GM18870 (cell line): ENCODE measurements around the gene PEX19.
A peak's percentile ranks its signal among the peaks of the same experiment; 100 is the strongest.

Source experiments
- ATAC-seq: cut with Tn5 transposase; IDR thresholded peaks from one replicate; pipeline ENCODE4 v1.9.1; 2021; ENCODE audit warnings: moderate library complexity; ENCODE audit not compliant: unreplicated experiment

PEX19 gene

GRCh38 chr1:160282807-160283206 lies 2.1 kb downstream of the PEX19 start:
- ATAC-seq = no peak

DNA sequence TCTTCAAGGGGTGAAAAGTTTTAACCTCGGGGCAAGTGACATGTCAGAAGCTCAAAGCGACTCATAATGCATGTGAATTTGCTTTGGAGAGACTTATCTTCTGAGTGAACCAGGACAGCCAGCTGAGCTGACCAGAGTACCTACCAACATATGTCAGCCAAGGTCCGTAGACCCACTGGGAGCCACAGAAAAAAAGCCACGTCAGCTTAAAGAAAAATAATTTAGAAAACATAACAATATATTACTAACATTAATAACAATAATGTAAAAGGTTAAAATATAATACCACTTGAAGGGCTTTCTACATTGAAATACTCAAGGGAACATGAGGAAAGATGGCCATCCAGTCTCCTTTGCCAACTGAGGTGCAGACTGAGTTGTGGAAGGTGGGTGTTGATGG lies 6.9 kb downstream of the PEX19 start:
- no peak for ATAC-seq

DNA sequence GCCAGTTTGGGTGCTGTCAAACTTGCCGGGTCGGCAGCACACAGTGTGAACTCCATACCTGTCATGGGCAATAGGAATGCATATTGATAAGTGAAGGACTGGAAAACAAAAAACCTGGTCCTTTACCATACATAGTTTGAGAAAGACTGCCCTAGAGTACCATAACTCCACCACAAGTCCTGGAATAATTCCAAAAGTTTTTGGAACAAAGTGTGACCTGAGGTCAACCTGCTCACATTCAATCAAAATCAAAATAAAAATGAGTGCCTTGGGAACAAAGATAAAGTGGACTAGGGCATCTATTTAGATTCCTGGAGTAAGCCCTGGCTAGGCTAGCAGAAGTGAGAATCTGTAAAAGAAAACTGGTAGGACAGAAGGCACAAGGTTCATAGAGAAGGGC lies 7.6 kb downstream of the PEX19 start:
- no peak for ATAC-seq

DNA sequence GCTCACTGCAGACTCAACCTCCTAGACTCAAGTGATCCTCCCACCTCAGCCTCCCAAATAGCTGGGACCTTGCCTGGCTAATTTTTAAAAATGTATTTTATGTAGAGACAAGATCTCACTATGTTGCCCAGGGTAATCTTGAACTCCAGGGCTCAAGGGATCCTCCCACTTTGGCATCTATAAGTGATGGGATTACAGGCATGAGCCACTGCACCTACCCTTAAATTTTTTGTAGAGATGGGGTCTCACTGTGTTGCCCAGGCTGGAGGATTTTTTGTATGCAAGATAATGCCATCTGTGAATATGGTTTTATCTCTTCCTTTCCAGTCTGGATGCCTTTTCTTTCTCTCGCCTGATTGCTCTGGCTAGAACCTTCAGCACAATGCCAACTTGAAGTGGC lies 13.9 kb downstream of the PEX19 start:
- ATAC-seq = no peak

- ATAC-seq = no peak
Measured at GRCh38 chr1:160267284-160267991, 17.5 kb downstream of the PEX19 start.

DNA sequence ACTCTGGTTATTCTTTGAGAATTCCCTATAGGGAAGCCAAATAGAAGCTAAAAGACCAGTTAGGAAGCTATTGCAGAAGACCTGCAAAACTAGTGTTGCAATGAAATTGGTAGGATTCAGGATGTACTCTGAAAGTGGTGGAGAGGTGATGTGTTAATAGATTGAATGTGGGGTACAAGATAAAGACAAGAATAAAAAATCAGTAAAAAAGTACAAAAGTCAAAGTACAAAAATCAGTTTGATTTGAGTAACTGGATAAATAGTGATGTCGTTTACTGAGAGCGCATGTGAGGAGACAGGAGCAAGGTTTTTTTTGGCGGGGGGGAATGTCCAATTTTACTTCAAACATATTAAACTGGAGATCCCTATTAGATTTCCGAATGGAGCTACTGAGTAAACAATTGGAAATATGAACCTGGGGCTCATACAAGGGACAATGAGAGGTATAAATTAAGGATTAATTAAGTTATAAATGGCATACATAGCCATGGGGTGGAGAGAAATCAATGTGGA lies 20.1 kb downstream of the PEX19 start:
- no peak for ATAC-seq

- peak; percentile 66 for ATAC-seq
Measured at GRCh38 chr1:160261893-160262794, 22.8 kb downstream of the PEX19 start, which contains the start of gene DCAF8. DCAF8 (minus strand) TSS chr1:160262549; CDS start chr1:160244008, 18,541 bp downstream.

DNA sequence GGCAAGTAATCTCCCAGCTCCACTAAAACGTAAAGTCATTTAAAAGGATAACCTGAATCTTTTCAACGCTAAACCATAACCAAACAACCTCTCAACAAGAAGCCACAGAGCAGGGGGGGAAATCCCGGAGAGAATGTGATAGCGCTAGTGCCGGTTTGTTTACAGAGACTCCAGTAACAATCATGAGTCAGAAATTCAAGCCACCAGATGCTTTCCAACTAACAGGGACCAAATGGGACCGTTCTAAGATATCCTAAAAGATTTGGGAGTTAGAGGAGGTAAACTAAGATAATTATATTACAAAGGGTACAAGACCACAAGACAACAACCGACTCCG lies 23.4 kb downstream of the PEX19 start:
- peak; percentile 26 for ATAC-seq

DNA sequence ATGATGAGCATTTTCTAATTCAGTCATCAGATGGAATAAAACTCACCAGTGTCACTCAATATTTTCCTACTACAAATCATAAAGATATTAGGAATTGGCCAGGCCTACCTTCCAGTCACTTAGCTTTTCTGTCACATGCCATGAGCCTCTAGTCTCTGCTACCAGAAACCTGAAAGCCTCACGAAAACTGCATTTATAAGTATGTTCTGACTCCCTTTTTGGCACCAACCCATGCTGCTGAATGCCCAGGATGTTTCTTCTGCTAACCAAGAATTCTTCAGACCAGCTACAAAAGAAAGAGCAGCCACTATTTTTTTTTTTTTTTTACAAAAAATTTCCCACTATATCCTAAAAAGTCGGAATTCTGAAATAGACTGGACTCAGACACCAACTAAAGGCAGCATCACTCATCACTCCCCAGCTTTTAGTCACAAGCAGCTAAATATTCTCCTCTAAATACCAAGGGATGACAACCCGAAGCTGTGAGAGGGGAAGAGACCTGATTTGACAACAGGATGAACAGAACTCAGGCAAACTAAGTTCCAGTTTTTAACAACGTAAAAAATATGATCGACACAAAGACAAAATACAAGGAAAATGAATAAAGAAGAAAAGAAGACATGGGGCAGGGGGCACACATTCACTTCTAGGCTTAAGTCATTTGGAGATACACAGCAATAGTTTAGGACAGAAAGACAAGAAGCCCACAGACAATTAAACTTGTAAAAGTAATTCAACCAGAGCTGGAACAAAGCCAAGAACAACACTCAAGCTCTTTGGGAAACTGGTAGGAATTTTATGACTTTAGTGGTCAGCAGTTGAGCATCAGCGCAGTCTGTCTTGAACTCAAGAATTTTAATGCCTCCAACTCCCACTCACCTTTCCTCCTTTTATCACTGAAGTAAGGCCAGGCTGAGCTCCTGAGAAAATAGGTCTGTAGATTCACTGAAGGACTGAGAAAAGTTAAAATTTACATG lies 24.2 kb downstream of the PEX19 start:
- ATAC-seq = no peak

- no peak for ATAC-seq
Measured at GRCh38 chr1:160258177-160258798, 26.6 kb downstream of the PEX19 start.

DNA sequence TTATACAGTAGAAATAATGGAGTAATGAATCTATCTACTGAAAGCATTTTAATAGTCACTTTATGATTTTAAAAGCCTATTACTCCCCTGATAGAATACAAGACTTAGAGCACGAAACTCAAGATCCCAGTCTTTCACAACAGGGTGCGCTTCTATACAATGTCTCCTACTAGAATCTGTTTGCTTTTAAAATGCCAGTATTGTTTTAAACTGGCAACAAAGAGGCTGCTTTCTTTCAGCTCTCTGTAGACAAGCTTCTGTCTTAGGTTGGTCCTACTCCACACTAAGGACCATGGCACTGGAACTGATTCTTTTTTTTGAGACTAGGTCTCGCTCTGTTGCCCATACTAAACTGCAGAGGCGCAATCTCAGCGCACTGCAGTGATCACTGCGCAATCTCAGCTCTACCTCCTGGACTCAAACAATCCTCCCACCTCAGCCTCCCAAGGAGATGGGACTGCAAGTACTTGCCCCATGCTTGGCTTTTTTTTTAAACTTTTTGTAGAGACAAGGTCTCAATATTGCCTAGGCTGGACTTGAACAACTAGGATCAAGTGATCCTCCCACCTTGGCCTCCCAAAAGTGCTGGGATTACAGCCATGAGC lies 27.4 kb downstream of the PEX19 start:
- no peak for ATAC-seq

DNA sequence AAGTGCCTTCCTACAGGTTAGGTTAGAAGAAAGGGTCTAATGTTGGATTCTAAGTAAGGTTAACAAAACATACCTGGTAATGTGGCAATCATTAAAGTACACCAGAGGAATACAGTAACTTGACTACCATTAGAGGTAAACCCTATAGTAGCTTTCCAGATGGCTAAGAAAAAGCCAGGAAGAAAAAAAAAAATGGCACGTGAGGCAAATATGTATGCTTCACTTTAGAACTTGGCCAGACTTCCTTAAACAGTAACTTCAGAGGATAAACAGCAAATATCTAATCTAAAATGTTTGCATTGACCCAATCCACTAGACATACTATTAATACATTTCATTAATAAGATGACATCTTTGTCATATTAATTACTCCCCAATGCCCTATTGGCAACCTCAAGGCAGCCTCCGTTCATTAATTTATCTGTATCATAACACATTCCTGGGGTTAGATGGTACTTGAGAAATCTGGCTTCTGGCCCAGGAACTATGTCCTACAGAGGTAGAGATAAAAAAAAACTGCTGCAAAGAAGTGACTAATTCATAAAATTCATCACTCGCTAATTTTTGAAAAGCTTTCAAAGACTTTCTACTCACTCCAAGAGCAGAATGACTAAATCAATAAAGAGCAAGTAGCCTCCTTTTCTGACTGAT lies 28.4 kb downstream of the PEX19 start:
- no peak for ATAC-seq

DNA sequence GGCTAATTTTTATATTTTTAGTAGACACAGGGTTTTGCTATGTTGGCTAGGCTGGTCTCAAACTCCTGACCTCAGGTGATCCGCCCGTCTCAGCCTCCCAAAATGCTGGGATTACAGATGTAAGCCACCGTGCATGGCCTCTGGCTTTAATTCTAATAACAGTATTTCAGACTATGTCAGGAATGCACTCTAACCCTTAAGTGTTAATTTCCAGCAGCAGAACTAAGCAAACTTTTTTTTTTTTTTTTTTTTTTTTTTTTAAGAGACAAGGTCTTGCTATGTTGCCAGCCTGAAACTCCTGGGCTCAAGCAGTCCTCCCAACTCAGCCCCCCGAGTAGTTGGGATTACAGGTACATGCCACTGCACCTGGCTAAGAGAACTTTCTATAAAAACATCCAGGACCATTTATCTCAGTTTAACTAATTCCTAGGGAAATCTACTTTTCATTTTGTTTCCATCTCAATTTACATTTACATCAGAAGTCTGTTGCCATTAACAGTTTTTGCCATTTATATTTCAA lies 29.1 kb downstream of the PEX19 start:
- ATAC-seq = no peak

DNA sequence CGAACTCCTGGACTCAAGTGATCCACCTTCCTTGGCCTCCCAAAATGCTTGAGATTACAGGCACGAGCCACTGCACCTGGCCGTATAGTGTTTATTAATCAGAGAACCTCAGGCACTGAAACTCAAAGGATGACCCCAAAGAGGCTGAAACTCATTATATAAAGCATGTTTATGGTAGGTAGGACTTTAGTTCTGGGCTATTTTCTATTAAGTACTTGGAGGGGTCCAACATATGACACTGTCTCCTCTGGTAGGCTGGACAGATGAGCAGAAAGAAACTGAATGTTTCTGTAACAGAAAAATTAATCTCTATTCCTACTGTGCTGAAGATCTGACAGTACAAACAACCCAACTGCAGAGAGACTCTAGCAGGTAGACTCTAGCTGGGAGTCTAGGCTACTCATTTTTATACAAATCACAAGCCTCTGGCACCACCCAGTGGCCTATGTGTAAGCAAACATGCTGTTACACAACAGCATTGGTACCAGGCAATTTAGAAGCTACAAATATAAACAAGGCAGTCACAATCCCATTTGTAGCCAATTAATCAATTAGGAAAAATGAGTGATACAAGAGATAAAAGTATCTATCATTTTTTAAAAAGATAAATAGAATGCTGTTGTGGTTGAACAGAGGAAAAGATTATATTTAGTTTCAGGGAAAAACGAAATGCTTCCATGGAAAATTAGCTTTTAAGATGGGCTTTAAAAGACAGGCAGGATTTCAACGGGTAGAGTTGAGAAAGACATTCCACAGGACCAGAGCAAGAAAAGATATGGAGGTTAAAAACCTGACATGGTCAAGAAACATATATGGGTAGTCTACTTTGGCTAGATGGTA lies 33.0 kb downstream of the PEX19 start:
- ATAC-seq = no peak

- ATAC-seq = no peak
Measured at GRCh38 chr1:160251011-160251410, 33.9 kb downstream of the PEX19 start.

DNA sequence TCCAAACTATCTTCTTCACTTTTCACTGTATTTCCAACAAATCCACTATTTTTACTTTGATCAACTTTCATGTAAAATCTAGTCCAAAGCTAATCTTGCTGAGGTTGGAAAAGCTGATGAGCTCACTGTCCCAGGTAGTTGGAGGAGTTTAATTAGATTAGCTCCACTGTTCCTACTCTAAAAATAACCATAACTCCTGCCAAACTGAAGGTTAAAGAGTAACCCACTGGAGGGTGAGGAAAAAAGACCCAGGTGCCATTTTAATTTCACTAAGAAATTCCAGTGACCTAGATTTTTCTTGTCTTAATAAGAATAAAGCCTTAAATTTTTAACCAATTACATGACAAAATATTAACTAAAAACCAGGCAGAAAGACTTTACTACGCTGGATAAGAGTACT lies 37.9 kb downstream of the PEX19 start:
- no peak for ATAC-seq

DNA sequence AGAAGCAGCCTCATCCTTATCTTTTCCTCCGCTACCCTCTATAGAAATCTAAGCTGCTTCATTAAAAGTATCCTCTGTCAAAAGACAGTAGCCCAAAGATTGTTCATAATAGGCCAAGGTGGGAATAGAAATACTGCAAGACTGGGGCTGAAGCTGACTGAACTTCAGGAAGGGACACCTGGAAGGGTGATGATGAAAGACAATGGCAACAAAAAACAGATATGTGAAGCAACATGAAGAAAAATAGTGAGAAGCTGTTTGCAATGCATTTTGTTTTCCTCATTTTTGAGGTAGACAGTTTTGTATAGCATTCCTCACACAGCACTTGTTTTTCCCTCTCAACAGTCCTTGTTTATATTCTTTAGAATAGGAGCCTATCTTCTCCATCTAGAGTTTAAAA lies 39.5 kb downstream of the PEX19 start:
- no peak for ATAC-seq

DNA sequence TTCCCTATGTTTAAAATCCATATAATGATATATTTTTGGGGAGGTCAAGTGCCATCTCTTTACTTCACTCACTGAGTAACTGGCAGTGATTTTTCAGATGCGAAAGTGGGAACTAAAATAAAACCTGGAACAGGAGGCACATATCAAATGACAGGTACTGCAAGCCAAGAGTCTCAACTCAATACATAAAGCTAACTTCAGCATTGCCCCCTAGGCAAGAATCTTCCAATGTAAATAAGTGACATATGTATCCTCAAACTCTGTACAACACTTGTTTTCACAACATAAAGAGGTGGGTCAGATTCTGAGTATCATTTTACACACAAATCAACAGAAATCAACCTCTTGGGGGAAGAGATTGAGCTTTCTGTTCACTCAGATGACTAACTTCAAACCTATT lies 40.7 kb downstream of the PEX19 start:
- ATAC-seq = no peak
